ENCODE data around the gene MIDN.

Gene MIDN

DNA sequence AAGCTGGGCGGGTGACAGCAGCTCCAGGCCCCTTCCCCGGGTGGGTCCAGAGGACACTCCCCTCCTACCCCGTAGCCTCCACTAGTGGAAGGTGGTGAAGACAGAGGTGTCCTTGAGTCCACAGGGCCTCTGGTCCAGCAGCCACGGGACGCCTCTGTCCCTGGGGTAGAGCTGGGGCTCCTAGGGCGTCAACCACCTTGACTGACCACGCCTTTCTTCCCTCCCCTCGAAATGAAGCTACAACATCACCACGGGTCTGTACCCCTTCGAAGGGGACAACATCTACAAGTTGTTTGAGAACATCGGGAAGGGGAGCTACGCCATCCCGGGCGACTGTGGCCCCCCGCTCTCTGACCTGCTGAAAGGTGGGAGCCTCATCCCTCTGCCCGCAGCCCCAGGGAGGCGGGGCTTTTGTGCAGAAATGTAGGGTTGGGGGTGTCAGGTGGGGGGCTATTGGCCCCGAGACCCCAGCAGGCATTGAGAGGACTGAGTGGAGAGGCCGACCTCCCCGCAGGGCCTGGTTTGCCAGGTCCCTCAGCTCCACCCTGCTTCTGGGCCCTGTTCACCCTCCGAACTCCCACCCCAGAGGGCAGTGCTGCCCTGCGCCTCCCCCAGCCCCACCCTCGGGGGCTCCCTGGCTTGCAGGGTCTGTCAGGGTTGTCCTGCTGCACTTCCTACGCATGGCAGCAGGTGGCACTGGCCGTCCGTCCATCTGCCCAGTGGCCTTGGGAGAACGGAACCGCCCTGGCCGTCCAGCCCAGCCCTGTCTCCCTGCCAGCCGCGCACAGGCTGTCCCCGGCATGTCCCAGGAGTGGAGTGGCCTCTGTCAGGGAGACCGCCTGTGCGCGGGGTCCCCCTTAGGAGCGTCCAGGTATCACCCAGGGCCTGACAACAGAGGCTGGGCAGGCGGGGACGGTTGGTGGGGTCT is 27.1 kb upstream of the MIDN start:
- no peak for DNase-seq

DNA sequence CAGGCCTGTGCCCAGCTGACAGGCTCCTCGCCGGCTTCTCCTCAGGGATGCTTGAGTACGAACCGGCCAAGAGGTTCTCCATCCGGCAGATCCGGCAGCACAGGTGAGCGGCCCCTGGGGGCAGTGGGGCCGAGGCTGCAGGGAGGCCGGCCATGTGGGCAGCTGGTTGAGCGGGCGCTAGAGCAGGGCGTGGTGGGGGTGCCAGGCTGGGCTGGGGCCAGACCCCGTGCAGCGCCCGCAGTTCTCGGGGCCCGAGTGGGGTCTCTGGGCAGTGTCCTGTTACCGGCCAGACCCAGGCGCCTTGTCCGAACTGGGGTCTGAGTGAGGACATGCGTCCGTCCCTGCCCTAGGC is 26.5 kb upstream of the MIDN start:
- no peak for DNase-seq

DNA sequence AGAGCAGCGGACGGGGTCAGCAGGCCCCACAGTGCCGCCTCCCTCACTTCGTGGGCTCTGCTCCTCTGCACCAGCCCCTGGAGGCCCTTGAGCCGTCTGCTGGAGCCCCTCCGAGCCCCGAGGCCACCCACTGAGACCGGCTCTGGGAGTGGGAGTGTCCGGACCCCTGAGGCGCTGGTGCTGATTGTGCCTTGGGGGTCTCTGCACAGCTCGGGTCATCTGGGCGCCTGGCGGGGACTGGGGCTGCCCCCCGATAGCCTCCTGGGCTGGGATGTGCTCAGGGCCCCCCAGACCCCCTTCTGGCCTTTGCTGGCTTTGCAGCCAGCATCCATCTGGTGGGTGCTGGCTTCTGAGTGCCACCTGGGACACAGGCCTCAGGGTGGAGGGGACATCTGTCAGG is 26.0 kb upstream of the MIDN start:
- no peak for DNase-seq

DNA sequence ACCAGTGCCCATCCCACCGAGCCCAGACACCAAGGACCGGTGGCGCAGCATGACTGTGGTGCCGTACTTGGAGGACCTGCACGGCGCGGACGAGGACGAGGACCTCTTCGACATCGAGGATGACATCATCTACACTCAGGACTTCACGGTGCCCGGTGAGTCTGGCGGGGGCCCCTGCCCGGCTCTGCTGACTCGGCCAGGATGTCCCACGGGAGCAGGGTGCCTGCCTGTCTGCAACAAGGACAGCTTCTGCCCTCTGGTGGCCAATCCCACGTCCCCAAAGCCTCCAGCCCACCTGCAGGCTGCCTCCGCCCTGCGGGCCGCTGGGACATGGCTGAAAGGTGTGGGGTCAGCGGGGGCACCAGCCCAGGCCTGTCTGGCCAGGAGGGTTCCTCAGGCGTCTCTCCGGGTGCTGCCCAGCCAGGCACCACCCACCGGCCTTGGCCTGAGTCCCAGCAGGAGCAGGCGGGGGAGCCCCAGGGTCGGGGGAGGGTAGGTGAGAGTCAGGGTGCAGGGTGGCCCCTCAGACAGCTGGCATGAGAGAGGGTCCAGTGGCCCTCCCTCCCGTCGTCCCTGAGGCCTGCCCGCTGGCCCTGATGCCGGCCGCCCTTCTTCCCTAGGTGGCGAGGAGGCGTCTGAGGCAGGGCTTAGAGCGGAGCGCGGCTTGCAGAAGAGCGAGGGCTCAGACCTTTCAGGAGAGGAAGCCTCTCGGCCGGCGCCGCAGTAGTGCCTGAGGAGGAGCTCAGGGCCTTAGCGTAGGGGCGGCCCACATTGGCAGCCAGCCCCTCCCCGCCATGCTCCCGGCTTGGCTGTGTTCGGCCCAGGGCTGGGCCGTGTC is 25.1 kb upstream of the MIDN start:
- no peak for DNase-seq

DNA sequence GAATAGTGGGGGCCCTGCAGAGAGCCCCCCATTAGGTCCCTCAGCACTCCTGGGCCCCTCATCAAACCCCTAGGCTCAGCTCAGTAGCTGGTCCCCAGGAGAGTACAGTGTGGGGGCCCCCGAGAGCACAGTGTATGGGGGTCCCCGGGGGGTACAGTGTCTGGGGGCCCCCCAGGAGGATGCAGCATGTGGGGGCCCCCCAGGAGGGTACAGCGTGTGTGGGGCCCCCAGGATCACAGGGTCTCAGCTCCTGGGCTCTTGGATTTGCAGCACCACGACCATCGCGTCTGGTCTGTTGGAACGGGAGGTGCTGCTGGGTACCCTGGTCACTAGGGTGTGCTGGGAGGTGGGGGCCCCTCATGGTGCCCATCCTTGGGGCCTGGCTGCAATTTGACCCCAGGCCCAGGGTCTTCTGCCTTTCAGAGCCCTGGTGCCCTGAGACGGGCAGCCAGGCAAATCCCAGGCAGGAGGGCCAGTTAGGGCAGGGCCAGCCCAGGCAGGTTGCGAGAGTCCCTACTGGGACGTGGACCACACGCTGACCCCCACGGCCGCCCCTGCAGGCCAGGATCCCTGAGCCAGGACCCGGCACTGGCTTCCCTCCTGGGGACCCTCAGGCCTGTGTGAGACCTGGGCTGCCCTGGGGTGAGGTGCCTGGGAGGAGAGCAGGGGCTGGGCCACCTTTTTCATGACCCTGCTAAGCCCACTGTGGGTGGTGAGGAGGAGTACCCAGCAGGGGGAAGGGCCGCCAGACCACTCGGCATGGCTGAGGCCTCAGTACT is 24.1 kb upstream of the MIDN start:
- DNase-seq = no peak

DNA sequence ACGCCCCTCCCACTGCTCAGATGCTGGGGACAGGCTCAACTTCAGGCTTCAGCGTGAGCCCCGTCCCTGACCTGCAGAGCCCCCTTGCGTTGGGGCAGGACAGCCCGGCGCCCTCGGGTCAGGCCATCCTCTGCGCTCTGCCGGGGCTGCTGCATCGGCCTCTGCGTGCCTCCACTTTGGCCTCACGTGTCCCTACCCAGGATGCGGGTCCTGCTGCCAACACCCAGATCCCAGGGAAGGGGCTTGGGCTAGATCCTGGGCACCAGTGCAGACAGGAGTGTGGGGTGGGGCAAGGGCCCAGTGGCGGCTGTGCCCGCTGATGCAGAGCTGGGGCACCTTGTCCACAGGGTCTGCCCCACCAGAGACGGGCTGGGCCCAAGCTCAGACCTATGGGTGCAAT is 23.5 kb upstream of the MIDN start:
- no peak for DNase-seq

DNA sequence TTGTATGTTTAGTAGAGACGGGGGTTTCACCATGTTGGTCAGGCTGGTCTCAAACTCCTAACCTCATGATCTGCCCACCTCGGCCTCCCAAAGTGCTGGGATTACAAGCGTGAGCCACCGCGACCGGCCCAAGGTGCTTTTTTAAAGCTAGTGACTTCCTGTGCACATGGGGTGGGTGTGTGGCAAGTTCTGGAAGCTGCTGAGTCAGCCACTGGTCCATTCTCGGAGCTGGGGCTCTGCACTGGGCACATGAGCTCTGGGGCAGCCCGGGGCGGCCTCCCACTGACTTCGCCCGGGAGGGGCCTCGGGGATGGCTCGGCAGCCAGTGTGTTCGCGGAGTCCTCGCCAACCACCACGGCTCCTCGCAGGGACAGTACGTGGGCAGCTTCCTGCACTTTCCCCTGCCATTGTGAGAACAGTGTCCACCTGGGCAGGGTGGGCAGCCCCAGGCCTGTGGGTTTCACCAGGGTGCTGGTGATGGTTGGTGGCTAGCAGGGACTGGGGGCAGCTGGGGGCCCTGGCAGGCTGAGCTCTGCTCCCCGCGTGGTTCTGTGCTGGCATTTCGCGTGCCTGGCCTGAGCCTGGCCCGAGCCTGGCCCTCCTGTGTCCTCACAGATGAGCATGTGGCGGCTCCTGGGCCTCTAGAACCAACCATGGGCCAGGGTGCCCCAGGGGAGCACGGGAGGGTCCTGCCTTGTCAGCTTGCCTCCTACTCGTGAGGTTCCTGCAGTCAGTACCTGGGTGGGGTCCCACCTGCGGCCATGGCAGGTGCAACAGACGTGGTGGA is 22.8 kb upstream of the MIDN start:
- no peak for DNase-seq

DNA sequence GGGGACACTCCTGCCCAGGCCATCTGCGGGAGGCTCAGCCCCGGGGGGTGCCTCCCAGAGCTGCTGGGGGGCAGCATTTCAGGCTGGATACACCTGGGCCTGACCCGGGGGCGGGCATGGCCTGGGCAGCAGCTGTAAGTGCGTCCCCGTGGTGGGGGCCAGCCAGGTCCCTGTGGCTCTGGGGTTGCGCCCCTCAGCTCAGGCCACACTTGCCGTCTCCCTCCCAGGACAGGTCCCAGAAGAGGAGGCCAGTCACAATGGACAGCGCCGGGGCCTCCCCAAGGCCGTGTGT is 22.2 kb upstream of the MIDN start:
- DNase-seq = no peak

DNA sequence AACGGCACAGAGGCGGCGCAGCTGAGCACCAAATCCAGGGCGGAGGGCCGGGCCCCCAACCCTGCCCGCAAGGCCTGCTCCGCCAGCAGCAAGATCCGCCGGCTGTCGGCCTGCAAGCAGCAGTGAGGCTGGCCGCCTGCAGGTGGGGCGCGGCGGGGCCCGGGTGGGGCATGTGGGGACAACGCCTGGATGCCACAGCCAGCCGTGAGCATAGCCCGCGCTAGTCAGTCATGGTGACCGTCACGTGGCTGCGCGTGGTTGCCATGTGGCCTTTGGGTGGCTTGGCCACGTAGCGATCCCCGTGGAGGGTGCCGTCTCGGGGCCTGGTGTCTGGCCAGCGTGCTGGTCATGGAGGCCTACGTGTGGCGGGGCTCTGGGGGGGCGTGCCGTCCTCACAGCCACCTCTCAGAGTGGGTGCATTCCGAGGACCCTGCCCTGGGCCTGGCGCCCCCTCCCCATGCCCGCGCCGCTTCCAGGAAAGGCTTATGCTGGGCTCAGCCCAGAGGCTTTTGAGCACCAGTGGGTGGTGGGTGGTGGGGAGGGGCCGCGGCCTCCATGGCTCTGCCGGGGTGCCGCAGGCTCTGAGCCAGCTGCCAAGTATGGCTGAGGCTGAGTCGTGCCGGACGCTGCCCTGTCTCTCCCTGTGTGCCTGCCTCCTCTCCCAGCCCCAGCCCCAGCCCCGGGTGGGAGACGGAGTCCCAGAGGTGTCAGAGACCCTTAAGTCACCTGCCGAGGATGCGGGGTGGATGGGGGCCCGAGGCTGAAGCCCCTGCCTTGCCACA is 21.7 kb upstream of the MIDN start:
- no peak for DNase-seq

DNA sequence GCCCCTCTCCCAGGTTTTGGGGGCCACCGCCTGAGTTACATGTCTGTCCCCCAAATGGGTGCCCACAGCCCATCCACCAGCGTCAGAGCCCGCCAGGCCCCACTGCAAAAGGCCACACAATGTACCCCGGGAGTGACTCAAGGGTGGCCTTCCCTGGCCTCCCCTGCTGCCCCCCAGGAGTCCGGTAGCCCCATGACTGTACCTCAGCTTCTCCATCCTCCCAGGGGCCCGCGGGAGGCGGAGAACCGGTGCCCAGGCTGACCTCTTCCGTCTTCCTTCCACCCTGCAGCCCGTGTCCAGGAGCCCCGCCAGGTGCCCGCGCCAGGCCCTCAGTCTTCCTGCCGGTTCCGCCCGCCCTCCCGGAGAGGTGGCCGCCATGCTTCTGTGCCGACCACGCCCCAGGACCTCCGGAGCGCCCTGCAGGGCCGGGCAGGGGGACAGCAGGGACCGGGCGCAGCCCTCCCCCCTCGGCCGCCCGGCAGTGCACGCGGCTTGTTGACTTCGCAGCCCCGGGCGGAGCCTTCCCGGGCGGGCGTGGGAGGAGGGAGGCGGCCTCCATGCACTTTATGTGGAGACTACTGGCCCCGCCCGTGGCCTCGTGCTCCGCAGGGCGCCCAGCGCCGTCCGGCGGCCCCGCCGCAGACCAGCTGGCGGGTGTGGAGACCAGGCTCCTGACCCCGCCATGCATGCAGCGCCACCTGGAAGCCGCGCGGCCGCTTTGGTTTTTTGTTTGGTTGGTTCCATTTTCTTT is 20.9 kb upstream of the MIDN start:
- no peak for DNase-seq

DNA sequence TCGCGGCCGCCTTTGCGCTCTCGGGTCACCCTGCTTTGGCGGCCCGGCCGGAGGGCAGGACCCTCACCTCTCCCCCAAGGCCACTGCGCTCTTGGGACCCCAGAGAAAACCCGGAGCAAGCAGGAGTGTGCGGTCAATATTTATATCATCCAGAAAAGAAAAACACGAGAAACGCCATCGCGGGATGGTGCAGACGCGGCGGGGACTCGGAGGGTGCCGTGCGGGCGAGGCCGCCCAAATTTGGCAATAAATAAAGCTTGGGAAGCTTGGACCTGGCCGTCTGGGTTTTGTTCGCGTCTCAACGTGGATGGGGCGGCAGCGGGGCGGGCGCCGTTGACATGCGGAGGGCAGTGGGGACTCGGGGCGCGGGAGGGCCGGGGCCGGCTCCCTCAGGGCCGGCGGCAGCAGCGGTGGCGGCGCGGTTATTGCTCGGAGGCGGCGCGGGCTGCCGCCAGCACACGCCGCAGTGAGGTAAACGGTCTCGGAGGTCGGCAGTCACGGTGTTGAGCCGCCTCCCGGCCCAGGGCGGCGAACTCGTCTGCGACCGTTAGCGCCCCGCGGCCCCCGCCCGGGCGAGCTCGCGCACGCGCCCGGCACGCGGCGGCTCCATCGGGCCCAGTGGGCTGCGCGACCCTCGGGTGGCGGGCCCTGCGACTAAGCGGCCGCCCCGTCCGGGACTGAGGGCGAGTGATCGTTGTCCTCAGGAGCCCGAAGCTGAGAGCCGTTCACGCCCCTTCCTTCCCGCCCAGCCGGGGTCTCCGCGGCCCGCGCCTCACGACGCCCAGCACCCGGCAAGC is 20.0 kb upstream of the MIDN start:
- no peak for DNase-seq

DNA sequence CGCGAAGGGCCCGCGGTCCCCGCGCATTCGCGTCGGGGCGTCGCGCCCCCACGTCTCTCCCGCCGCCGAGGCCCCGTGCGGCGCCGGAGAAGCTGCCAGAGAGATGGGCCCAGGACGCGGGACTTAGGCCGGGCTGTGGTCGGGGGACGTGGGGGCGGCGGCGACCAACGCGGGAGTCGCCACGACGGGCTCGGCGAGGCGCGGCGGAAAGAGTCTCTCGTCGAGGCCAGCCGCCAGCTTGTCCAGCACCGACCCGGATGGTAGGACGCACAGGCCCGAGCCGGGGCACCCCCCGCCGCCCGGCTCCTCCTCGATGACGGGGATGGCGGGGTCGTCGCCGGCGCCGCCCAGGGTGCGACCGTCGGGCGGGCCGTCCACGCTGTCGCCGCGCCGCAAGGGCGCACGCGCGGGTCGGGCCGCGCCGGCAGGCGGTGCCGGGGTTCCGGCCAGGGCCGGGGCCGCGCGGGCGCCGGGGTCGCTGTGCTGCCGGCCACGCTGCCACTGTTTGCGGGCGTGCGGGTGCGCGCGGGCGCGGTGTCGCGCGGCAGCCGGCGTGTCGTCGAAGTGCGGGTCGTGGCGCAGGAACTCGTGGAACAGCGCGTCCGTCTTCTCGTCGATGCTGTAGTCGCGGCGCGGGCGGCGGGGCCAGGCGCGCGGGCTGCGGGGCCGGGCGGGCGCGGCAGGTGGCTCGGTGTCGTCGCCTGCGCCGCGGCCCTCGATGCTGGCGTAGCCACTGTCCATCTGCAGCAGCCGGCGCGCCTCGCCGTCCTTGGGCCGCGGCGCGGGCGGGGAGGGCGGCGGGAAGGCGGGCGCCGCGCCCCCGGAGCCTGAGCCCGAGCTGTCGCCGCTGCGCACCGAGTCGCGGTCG is 19.1 kb upstream of the MIDN start:
- no peak for DNase-seq

DNA sequence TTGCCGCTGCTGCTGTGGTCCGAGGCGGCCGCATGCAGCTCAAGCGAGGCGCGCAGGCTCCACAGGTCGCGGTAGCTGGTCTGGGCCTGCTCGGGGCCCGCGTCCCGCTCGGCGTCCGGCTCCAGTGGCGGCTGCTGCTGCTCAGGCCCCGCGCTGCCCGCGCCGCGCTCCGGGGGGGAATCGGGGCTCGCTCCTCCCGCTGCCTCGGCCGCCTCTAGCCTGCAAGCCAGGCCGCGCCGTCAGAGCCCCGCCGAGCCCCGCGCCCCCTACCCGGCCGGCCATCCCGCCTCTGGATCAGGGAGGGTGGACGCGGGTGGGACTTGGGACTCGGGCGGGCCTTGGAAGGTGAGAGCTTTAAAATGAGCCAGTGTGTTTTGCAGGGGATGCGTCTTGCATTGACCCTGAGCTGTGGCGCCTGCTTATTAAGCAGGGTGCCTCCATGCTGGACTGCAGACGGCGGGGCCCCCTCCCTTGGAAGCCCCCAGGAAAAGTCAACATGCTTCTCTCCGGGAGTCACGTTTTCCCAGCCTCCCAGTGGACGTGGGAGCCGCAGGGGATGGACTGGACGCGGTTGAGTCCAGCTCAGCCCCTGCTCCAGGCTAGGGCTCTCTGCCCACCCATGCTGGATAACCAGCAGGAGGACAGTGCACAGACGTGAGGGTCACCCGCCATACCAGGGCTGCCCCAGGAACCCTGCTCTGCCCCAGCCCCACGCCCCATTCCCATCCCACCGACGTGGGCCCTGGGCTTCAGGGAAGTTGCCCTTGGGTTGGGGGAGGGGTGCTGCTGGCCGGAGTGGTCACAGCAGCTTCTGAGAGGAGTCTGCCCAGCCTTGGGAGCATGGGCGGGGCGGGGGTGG is 18.2 kb upstream of the MIDN start:
- no peak for DNase-seq

DNA sequence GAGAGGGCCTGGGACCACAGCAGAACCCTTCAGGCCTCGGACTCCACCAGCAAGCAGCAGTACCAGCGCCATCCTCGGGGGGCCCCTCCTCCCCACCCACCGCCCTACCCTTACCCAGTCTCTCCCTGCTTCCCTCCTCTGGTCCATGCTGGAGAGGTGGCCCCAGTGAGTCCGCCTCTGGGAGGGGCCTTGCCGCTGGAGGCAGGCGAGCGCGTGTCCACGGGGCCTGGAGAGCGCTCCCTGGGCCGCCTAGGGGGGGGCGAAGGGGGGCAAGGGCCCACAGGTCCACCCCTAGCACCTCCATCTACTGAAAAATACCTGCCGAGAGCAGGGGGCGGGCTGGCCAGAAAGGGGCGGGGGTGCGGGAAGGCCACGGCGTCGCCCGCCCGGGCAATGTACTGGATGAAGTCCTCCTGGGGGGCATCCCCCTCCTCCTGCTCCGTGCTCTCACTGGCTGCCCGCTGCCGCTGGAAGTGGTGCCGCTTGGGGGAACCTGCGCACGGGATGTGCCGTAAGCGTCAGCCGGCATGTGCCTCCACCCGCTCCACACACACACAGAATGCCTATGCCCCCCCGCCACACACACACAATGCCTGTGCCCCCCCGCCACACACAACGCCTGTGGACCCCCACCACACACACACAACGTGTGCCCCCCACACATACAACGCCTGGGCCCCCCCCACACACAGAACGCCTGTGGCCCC is 17.4 kb upstream of the MIDN start:
- no peak for DNase-seq

DNA sequence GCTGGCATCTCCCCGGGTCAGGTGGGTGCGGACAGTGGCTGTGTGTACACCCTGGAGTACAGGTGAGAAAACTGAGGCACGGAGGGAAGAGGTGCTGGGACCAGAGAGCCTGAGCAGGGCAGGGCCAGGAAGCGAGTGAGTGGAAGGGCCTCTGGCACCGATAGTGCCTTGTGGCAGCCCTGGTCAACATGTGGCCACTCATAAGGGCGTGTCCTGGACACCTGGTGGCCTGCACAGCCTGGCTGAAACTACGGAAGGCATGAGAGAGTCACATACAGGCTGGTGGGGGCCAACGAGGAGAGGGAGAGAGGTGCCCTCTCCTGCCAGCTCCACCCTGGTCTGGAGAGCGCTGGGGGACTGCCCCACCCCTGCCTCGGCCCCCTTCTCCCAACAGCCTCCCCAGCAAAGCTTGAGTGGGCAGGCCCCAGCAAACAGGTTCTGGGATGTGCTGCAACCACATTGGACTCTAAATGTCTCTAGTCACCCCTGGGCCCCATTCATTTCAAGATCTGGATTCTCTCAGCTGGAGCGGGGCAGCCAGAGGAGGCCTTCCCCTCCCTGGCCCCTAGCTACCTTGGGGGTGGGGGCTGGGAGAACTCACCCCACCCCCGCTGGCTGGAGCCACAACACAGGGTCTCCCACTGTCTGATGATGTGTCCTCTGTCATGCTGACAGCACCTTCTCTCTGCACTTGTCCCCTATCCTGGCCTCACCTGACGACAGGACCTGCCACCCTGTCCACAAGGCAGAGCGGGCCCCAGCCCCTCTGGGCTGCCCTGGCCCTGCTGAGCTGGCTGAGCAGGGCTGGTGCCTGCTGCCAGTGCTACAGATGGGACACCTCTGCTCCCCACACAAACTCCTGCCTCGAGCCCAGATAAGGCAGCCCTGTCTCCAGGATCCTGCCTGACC is 16.4 kb upstream of the MIDN start:
- DNase-seq = no peak

DNA sequence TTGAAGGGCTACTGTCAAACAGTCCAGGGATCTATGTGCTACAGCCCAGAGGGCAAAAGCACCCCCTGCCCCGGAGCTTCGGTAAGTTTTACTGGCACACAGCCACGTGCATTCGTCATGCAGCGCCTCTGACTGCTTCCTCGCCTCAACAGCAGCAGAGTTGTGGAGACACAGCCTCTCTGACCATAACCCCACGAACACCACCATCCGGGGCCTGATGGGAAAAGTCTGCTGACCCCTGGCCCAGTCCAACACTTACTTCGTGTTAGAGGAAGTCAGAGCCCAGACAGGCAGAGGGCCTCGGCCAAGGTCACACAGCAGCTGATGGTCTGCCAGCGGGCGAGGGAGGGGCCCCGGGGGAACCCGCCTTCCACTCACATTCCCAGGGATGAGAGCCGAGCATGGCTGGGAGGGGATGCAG is 15.7 kb upstream of the MIDN start:
- DNase-seq = no peak

Data from CD4-positive, alpha-beta T cell treated with Interleukin-4 for 4 hours (primary cell).